GM18511 (cell line): ENCODE measurements around the gene PGC.

Experiments
- ATAC-seq: cut with Tn5 transposase; IDR thresholded peaks from one replicate; pipeline ENCODE4 v1.9.1; 2021; ENCODE audit warnings: mild to moderate bottlenecking, moderate library complexity; ENCODE audit not compliant: unreplicated experiment

Gene PGC

GRCh38 chr6:41750374-41750773 is 3.2 kb upstream of the PGC start:
- ATAC-seq = no peak

GRCh38 chr6:41748542-41748941 is 1.3 kb upstream of the PGC start:
- no peak for ATAC-seq

DNA sequence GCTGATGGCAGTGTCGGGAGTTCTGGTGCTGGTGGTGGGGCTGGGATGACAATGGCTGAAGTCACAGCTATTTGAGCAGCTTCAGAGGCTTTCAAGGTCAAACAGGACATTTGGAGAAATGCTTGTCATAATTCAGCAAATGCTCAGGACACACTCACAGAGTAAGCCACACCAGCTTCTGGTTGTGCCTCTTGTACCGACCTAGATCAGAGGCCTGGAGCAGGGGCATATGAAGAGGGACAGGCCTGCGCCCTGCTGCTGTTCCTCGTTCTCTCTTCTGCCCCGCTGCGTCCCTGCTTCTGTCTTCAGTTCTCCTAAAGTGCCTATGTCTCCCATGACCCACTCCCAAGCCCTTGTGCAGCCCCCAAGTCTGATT is 893 bp upstream of the PGC start:
- no peak for ATAC-seq

DNA sequence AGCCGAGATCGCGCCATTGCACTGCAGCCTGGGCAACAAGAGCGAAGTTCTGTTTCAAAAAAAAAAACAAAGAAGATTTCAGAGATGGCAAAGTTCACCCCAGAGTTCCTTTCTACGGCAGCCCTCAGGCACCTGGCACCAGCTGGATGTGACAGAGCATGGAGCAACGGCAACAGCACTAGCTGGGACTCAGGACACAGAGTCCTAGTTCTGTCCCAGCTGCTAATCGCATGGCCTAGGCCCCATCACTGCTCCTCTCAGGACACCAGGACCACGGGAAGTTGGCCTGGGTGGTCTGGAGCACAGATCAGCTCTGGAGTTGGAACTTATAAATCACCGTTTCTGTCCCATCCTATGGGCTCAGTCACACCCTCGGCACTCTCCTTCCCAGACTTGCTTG is 1.1 kb downstream of the PGC start:
- ATAC-seq = no peak

GRCh38 chr6:41744236-41744787 is 2.9 kb downstream of the PGC start:
- ATAC-seq = no peak

GRCh38 chr6:41743406-41744235 is 3.6 kb downstream of the PGC start:
- no peak for ATAC-seq

DNA sequence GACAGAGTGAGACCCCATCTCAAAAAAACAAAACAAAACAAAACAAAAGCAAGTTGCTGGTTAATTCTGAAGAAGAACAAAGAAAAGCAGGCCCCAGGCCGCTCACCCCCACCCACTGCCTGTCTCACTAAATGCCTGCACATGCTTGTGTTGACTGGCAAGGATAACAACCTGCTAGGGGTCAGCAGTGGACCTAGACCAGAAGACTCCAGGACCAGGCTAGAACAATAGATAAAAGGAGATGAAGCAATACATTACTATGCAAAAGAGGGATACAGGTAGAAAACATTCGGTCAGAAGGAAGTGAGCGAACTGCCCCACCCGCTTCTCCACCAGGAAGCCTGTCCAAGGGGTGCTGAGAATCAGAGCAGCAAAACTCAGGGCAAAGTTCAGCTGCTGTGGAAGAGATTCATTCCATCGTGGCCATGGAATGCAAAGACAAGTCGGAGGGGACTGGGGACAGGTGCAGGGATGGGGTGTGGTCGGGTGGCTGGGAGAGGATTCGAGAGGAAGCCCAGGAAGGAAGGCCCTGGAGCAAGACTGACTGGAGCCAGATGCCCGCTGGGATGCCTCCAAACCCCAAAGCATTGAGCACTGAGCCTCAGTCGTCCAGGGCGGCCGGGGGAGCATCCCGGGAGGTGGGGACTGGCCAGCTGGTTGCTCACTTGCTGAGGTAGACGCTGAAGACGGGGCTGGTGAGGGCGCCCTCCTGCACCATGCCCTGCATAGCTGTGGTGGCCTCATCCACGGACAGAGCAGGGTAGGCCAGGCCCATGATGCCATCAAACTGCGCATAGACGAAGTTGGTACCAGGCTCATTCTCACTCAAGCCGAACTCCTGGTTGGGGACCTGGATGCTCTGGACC is 5.3 kb downstream of the PGC start:
- no peak for ATAC-seq

- no peak for ATAC-seq
Observed at GRCh38 chr6:41740366-41741162, 6.6 kb downstream of the PGC start.

GRCh38 chr6:41739041-41739440 is 8.2 kb downstream of the PGC start:
- no peak for ATAC-seq

- no peak for ATAC-seq
Observed at GRCh38 chr6:41737591-41738130, 9.5 kb downstream of the PGC start.

DNA sequence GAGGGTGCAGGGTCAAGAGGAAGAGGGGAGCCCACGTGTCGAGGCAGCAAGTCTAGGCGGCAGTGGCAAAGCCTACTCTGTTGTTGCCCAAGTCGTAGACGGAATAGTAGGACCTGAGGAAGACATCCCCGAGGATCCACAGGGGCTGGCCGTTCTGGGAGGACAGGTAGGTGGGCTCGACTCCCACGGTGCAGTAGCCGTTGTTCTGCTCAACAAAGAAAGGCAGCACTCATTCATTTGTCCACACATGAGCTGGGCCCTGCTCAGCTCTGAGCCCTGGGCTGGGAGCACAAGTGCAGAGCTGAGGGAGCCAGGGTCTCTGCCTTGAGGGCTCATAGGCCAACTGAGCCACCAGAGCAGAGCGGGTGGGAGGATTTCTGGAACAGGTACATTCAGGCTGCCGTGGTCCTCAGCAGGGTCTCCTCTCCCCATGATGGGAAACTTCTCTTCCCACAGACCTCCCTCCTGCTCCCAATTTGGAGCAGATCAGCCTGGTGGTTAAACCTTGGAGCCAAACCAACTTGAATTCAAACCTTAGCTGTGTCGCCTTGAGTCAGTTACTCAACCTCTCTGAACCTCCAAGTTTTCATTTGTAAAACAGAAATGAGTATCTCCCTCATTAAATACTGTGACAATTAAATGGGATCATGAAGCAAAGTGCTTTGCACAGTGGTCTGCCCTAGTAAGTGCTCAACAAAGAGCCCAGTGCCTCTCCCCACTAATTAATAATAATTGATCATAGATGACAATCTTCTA is 10.2 kb downstream of the PGC start:
- no peak for ATAC-seq

GRCh38 chr6:41736186-41736733 is 10.9 kb downstream of the PGC start:
- no peak for ATAC-seq

- ATAC-seq = peak; percentile 48
Observed at GRCh38 chr6:41735427-41736185, 11.6 kb downstream of the PGC start, which contains the start of gene TFEB. Gene TFEB, minus strand, starts transcription at chr6:41735608. Its CDS starts 44,395 bp downstream, at chr6:41691213.

- ATAC-seq = peak; percentile 37
Observed at GRCh38 chr6:41734666-41735426, 12.4 kb downstream of the PGC start.

- peak; percentile 56 for ATAC-seq
Observed at GRCh38 chr6:41733707-41734665, 13.2 kb downstream of the PGC start.

GRCh38 chr6:41733360-41733706 is 13.9 kb downstream of the PGC start:
- ATAC-seq = no peak
